Heart left ventricle (tissue), 16 donors: ENCODE data around the gene ZNF285. TPM values are rescaled to one million over a fixed set of nuclear protein-coding genes. Genes with fewer than 3 reads are reported as not detected.

Experiments used
- ATAC-seq, 4 donors: fragments of 200-7000 bp; cut with Tn5 transposase; one replicate each; pipeline ENCODE4 v1.9.1; 2020 to 2022; ENCODE audit warnings: moderate library complexity in 4 of 4, mild to moderate bottlenecking in 3 of 4, moderate number of reproducible peaks in 1 of 4
- DNase-seq, 5 donors: peaks; one replicate each; pipeline ENCODE4 v3.0.0-alpha.2; 2020
- H3K27ac ChIP-seq, 12 donors: fragments of 200-600 bp; sonication (generic) in 4 of 12; one replicate each; pipeline versions ENCODE4 v1.5.0 to v1.8.0; 2016 to 2022; ENCODE audit warnings: mild to moderate bottlenecking in 2 of 12
- H3K27me3 ChIP-seq, 9 donors: fragments of 200-600 bp; sonication (generic) in 2 of 9; one replicate each; pipeline versions ENCODE4 v1.5.1 to v1.8.0; 2016 to 2022; ENCODE audit warnings: mild to moderate bottlenecking in 3 of 9
- H3K36me3 ChIP-seq, 9 donors: fragments of 200-600 bp; sonication (generic) in 2 of 9; one replicate each; pipeline versions ENCODE4 v1.5.0 to v1.8.0; 2018 to 2022; ENCODE audit warnings: mild to moderate bottlenecking in 2 of 9
- H3K4me1 ChIP-seq, 12 donors: fragments of 200-600 bp; sonication (generic) in 4 of 12; one replicate each; pipeline versions ENCODE4 v1.5.0 to v1.8.0; 2016 to 2022; ENCODE audit warnings: mild to moderate bottlenecking in 3 of 12
- H3K4me3 ChIP-seq, 12 donors: fragments of 200-600 bp; sonication (generic) in 4 of 12; one replicate each; pipeline versions ENCODE4 v1.5.0 to v1.8.0; 2017 to 2022; ENCODE audit warnings: mild to moderate bottlenecking in 9 of 12, moderate library complexity in 4 of 12
- H3K9me3 ChIP-seq, 12 donors: fragments of 200-600 bp; sonication (generic) in 4 of 12; one replicate each; pipeline versions ENCODE4 v1.5.0 to v1.8.0; 2016 to 2022; ENCODE audit warnings: mild to moderate bottlenecking in 1 of 12
- CTCF ChIP-seq, 12 donors: fragments of 200-600 bp; sonication (generic) in 4 of 12; IDR thresholded peaks; one replicate each; pipeline versions ENCODE4 v1.5.0 to v1.8.0; 2018 to 2022; ENCODE audit warnings: antibody characterized with exemption in 12 of 12, mild to moderate bottlenecking in 5 of 12
- POLR2A ChIP-seq, 2 donors: fragments of 450-650 bp; IDR thresholded peaks; one replicate each; pipeline ENCODE4 v1.6.1; 2017; ENCODE audit warnings: antibody characterized with exemption in 2 of 2, mild to moderate bottlenecking in 2 of 2, moderate library complexity in 2 of 2
- WGBS, 4 donors: extraction: QIAGEN DNeasy Blood & Tissue Kit in 2 of 4; methylation state at CpG; one replicate each; pipeline versions ENCODE4 v1.1.5 to v1.1.7; 2013 to 2018; 5-methylcytosine and 5-hydroxymethylcytosine counted together
- intact Hi-C, 10 donors: fragments of 100-400 bp; cut with DNase I; formaldehyde crosslinking; loops; one replicate each; pipeline versions ENCODE4 v1.11.1 to v1.14.2; 2022
- long read RNA-seq, 3 donors: library from polyadenylated mRNA; unstranded; transcript quantifications; one replicate each; pipeline ENCODE4 v2.0.0, GENCODE V29; 2020 to 2021
- polyA plus RNA-seq, 2 donors: library from polyadenylated mRNA; stranded (reverse); fragments of 200-250 nt; gene quantifications; one replicate each; pipeline ENCODE4 v1.2.3, GENCODE V29; 2013
- total RNA-seq, 9 donors: library from RNA; depleted of rRNA in 2 of 9; stranded (reverse); fragments of >200 nt in 2 of 9; fragmentation: NEBNext Ultra II Directional in 3 of 9; extraction: Animal tissue kit (Norgen Biotek cat#: 25700) in 3 of 9; gene quantifications; one replicate each; pipeline versions ENCODE4 v1.1.0 to v1.2.4, GENCODE V29; 2016 to 2023
- donor health status: ischemic (EF 13 %, LVEDD 7.1; RV severe dilation, severe dysfunction).
- donor health status: healthy with polysubstance abuse.
- donor health status: DM: no; HTN: yes; CAD: no.
- donor health status: DM: no; HTN: no; CAD: no.
- donor health status: ischemic (EF 25% LVEDD 6.9; RV normal size, moderate dysfunction).
- donor health status: ischemic (EF 25% LVEDD 5.7; RV mildly dilated, moderate dysfunction).
- donor health status: healthy.
- donor health status: DM: yes; HTN: yes; CAD: no.
- donor health status: ischemic (EF 35%, LVEDD 5.7; RV mildly dilated, moderate dysfunction).
- donor health status: nonischemic (EF 11% LVEDD 7.7; RV severe dilation, severe dysfunction).
- donor health status: DM: yes; HTN: yes; CAD: no.
- donor health status: PGD.
- donor health status: ischemic (EF 29% LVEDD 5.4; RV normal size, mild dysfunction).
- donor health status: nonischemic (EF 23%, LVEDD 6.1; RV moderate dilation, normal function).

The ZNF285 gene
- total RNA-seq = 1 to 10 TPM; 2.0 to 6.7 (median 3.8) TPM
- 1 to 10 TPM; 2.3 to 3.4 TPM for polyA plus RNA-seq
- long read RNA-seq, donor 1, partial matches to known transcripts = 1 of 7 reads
- long read RNA-seq, donor 1, other reads (novel, unspliced or antisense) = 1 of 7 reads
- long read RNA-seq, donor 2, full-length matches to known transcripts = 3 of 8 reads
- long read RNA-seq, donor 2, partial matches to known transcripts = 0 of 8 reads
- long read RNA-seq, donor 2, other reads (novel, unspliced or antisense) = 5 of 8 reads
- long read RNA-seq, donor 3, full-length matches to known transcripts = 2 of 2 reads
- long read RNA-seq, donor 3, partial matches to known transcripts = 0 of 2 reads
- long read RNA-seq, donor 3, other reads (novel, unspliced or antisense) = 0 of 2 reads

GRCh38 chr19:44401139-44402115, at the start of gene ZNF285:
ZNF285 (minus strand) TSS chr19:44401608; CDS start chr19:44397213, 4,395 bp downstream.
- intact Hi-C loops = loop anchor here in 2 of 10 donors (1.0 to 5.0 kb wide), 3 partner anchors 44 to 46 kb away; partner anchors contain the start of genes ZNF112 (in 2 of the 2) and ZNF229 (in 1 of the 2)
- peaks cover 0 to 4% (median 0%) of the 10 kb centered on the region in 12 donors for H3K4me1 ChIP-seq
- TF ChIP-seq POLR2A (IDR thresholded peaks at IDR 0.05) (peak in 1 of 2 donors; percentile 23), CTCF (IDR thresholded peaks at IDR 0.05) (no peak)

GRCh38 chr19:44447916-44448674, 46.7 kb upstream of the ZNF285 start, which contains the start of gene ZNF229:
ZNF229 (minus strand) TSS chr19:44448472; CDS start chr19:44442847, 5,625 bp downstream.
- Histone ChIP-seq H3K4me3 (peak within 1 kb of the TSS; percentile 40 to 85 (median 70)), H3K27ac (peak within 1 kb of the TSS in 9 of 12 donors; percentile 5 to 69 (median 48)), H3K4me1 (peaks cover 0 to 14% (median 5%) of the 10 kb centered on the region in 12 donors), H3K27me3 (no peaks in the 10 kb centered on the region), H3K36me3 (peaks cover 0 to 42% (median 12%) of the 10 kb centered on the region in 9 donors), H3K9me3 (peaks cover 0 to 73% (median 31%) of the 10 kb centered on the region in 12 donors)
- DNase-seq (peak; percentile 87 to 94 (median 89)), ATAC-seq (peak; percentile 97 to 100 (median 98))
- intact Hi-C loops = loop anchor here in 1 of 10 donors (5.0 kb wide), 1 partner anchor 46 kb away; the partner anchor contains the start of gene ZNF285
- WGBS, 4 donors = 1 to 2% (median 2%) methylated on average over 43 to 45 of the region's 45 CpGs
- no peak for TF ChIP-seq CTCF (IDR thresholded peaks at IDR 0.05)
- TF ChIP-seq POLR2A (IDR thresholded peaks at IDR 0.05) = no peak

More at GRCh38 chr19:44401139-44402115, at the start of gene ZNF285:
- H3K27me3 ChIP-seq = no peaks in the 10 kb centered on the region
- peak within 1 kb of the TSS; percentile 44 to 74 (median 60) for H3K4me3 ChIP-seq
- peak; percentile 95 to 98 (median 97) for DNase-seq
- WGBS, 4 donors = 6 to 8% (median 7%) methylated on average over 38 to 43 of the region's 43 CpGs
- H3K9me3 ChIP-seq = peaks cover 0 to 32% (median 15%) of the 10 kb centered on the region in 12 donors
- ATAC-seq = peak; percentile 99 to 100 (median 100)
- peaks cover 0 to 7% (median 0%) of the 10 kb centered on the region in 9 donors for H3K36me3 ChIP-seq
- H3K27ac ChIP-seq = peak within 1 kb of the TSS in 10 of 12 donors; percentile 6 to 66 (median 56)

- TF ChIP-seq CTCF (IDR thresholded peaks at IDR 0.05) (no peak), POLR2A (IDR thresholded peaks at IDR 0.05) (no peak)
- no peak for ATAC-seq
- peaks cover 0 to 100% (median 54%) of the 10 kb centered on the region in 9 donors for H3K36me3 ChIP-seq
- WGBS, 4 donors = 93 to 98% (median 95%) methylated on average over 3 of the region's 3 CpGs
- H3K27me3 ChIP-seq = no peaks in the 10 kb centered on the region
- no peaks in the 10 kb centered on the region for H3K4me1 ChIP-seq
- DNase-seq = no peak
- H3K4me3 ChIP-seq = no peak overlapping the region
- H3K27ac ChIP-seq = no peak overlapping the region
- peaks cover 0 to 100% (median 57%) of the 10 kb centered on the region in 12 donors for H3K9me3 ChIP-seq
- intact Hi-C loops = no loop called here
Observed at GRCh38 chr19:44438441-44438840, 37.0 kb upstream of the ZNF285 start.
